IMR-90 (cell line): Measurements from ENCODE around the gene NALCN. TPM values are rescaled to one million over a fixed set of nuclear protein-coding genes. Genes with fewer than 3 reads are reported as not detected.

Source experiments
- ATAC-seq: fragments of 200-7000 bp; cut with Tn5 transposase; 2 replicates; pipeline ENCODE4 v1.9.1; 2020; ENCODE audit warnings: low read depth, mild to moderate bottlenecking, moderate library complexity
- BruUV-seq: library from RNA; stranded (reverse); fragments of 400-500 nt; replicated peaks from 2 replicates; lab custom pipeline; 2021; lab: Mats Ljungman, UMichigan
- CTCF ChIA-PET: fragments of 300-600 bp; formaldehyde crosslinking; extraction: SDS; loops from one replicate; lab custom pipeline; 2021; ENCODE audit warnings: antibody characterized with exemption; lab: Yijun Ruan, JAX
- POLR2A ChIA-PET: fragments of 300-600 bp; sonication (Branson Sonifier 250); formaldehyde crosslinking; loops from one replicate; lab custom pipeline; 2022; ENCODE audit warnings: antibody characterized with exemption; ENCODE audit not compliant: unreplicated experiment; lab: Charles Lee
- DNase-seq: peaks from one replicate; pipeline ENCODE4 v3.0.0; 2013
- H2AFZ ChIP-seq: replicated peaks from 2 replicates; pipeline ENCODE3; 2013; ENCODE audit warnings: low read length, mild to moderate bottlenecking; ENCODE audit not compliant: poor library complexity
- H2AK5ac ChIP-seq: 2 replicates; pipeline ENCODE4 v1.6.1; 2013; ENCODE audit warnings: low read depth, low read length, inconsistent platforms
- H2AK9ac ChIP-seq: replicated peaks from 2 replicates; pipeline ENCODE3; 2013; ENCODE audit warnings: mild to moderate bottlenecking, low read depth, low read length, moderate library complexity; ENCODE audit not compliant: poor library complexity
- H2BK120ac ChIP-seq: 2 replicates; pipeline ENCODE4 v1.6.1; 2013; ENCODE audit warnings: low read depth, low read length, inconsistent platforms
- H2BK15ac ChIP-seq: 3 replicates; pipeline ENCODE4 v1.6.1; 2013; ENCODE audit warnings: low read depth, low read length, inconsistent platforms
- H2BK20ac ChIP-seq: 2 replicates; pipeline ENCODE4 v1.6.1; 2013; ENCODE audit warnings: low read depth, mild to moderate bottlenecking, inconsistent platforms, low read length, moderate library complexity
- H2BK5ac ChIP-seq: 2 replicates; pipeline ENCODE4 v1.6.1; 2013; ENCODE audit warnings: mild to moderate bottlenecking, low read depth, low read length, inconsistent platforms; ENCODE audit not compliant: poor library complexity, severe bottlenecking
- H3K14ac ChIP-seq: replicated peaks from 2 replicates; pipeline ENCODE4 v1.6.1; 2013; ENCODE audit warnings: low read depth, low read length, inconsistent platforms
- H3K18ac ChIP-seq: 2 replicates; pipeline ENCODE4 v1.6.1; 2013; ENCODE audit warnings: low read depth, low read length, control low read depth
- H3K23ac ChIP-seq: 2 replicates; pipeline ENCODE4 v1.6.1; 2013; ENCODE audit warnings: low read depth, low read length, inconsistent platforms
- H3K27ac ChIP-seq: 2 replicates; pipeline ENCODE4 v1.5.1; 2013; ENCODE audit warnings: mild to moderate bottlenecking, control low read depth, low read length; ENCODE audit not compliant: insufficient read depth
- H3K27me3 ChIP-seq: 2 replicates; pipeline ENCODE4 v1.6.1; 2013; ENCODE audit warnings: low read length; ENCODE audit not compliant: control insufficient read depth, insufficient read depth
- H3K36me3 ChIP-seq: 2 replicates; pipeline ENCODE4 v1.6.1; 2013; ENCODE audit warnings: low read length, mixed read lengths; ENCODE audit not compliant: control insufficient read depth, insufficient read depth
- H3K4ac ChIP-seq: 2 replicates; pipeline ENCODE4 v1.6.1; 2013; ENCODE audit warnings: low read depth, low read length, inconsistent platforms
- H3K4me1 ChIP-seq: 2 replicates; pipeline ENCODE4 v1.6.1; 2013; ENCODE audit warnings: low read length, mixed read lengths; ENCODE audit not compliant: control insufficient read depth, insufficient read depth
- H3K4me2 ChIP-seq: 2 replicates; pipeline ENCODE4 v1.6.1; 2013; ENCODE audit warnings: low read depth, mild to moderate bottlenecking, control low read depth, low read length, moderate library complexity
- H3K4me3 ChIP-seq: 2 replicates; pipeline ENCODE4 v1.5.1; 2013; ENCODE audit warnings: low read depth, mild to moderate bottlenecking, control low read depth, low read length, moderate library complexity; ENCODE audit not compliant: insufficient read depth
- H3K56ac ChIP-seq: 2 replicates; pipeline ENCODE4 v1.6.1; 2013; ENCODE audit warnings: low read length, inconsistent platforms; ENCODE audit not compliant: insufficient read depth; ENCODE audit errors: extremely low read depth
- H3K79me1 ChIP-seq, 2 experiments: 2 replicates each; pipeline ENCODE4 v1.6.1; 2013; ENCODE audit warnings: low read length in 2 of 2, inconsistent platforms in 1 of 2, low read depth in 1 of 2
- H3K9ac ChIP-seq: 2 replicates; pipeline ENCODE4 v1.6.1; 2013; ENCODE audit warnings: low read depth, low read length, control low read depth
- H3K9me1 ChIP-seq: 2 replicates; pipeline ENCODE4 v1.6.1; 2013; ENCODE audit warnings: low read length, inconsistent platforms; ENCODE audit not compliant: insufficient read depth
- H3K9me3 ChIP-seq: 2 replicates; pipeline ENCODE4 v1.6.1; 2013; ENCODE audit warnings: low read length; ENCODE audit not compliant: control insufficient read depth, insufficient read depth
- H4K20me1 ChIP-seq: 2 replicates; pipeline ENCODE4 v1.6.1; 2013; ENCODE audit warnings: low read length, inconsistent platforms; ENCODE audit not compliant: insufficient read depth
- H4K5ac ChIP-seq: 2 replicates; pipeline ENCODE4 v1.6.1; 2013; ENCODE audit warnings: mild to moderate bottlenecking, low read depth, low read length, control low read depth
- H4K8ac ChIP-seq, 2 experiments: 2 replicates each; pipeline ENCODE4 v1.6.1; 2013; ENCODE audit warnings: low read depth in 2 of 2, low read length in 2 of 2, control low read depth in 1 of 2, inconsistent platforms in 1 of 2
- H4K91ac ChIP-seq: 2 replicates; pipeline ENCODE4 v1.6.1; 2013; ENCODE audit warnings: low read depth, low read length, inconsistent platforms; ENCODE audit not compliant: insufficient read depth
- BHLHE40 ChIP-seq: fragments of 150-350 bp; IDR thresholded peaks from 2 replicates; pipeline ENCODE4 v1.6.1; 2016; ENCODE audit warnings: mild to moderate bottlenecking, low read depth, low read length
- CEBPB ChIP-seq: IDR thresholded peaks from 2 replicates; pipeline ENCODE4 v1.6.1; 2012; ENCODE audit warnings: low read depth, low read length, improper control_type of control experiment
- CHD1 ChIP-seq: IDR thresholded peaks from 2 replicates; pipeline ENCODE4 v1.6.1; 2012; ENCODE audit warnings: low read depth, low read length, improper control_type of control experiment
- CTCF ChIP-seq: conservative IDR thresholded peaks from 2 replicates; pipeline ENCODE4 v1.5.1; 2012; ENCODE audit warnings: mild to moderate bottlenecking, low read depth, low read length, improper control_type of control experiment
- ELK1 ChIP-seq: fragments of 150-350 bp; IDR thresholded peaks from 2 replicates; pipeline ENCODE4 v1.6.1; 2016; ENCODE audit warnings: low read depth, mild to moderate bottlenecking, low read length, moderate library complexity, borderline replicate concordance
- FOS ChIP-seq: fragments of 150-350 bp; IDR thresholded peaks from 2 replicates; pipeline ENCODE4 v1.6.1; 2016; ENCODE audit warnings: low read depth, low read length
- MAFK ChIP-seq: IDR thresholded peaks from 2 replicates; pipeline ENCODE4 v1.6.1; 2012; ENCODE audit warnings: low read depth, low read length, improper control_type of control experiment
- MAZ ChIP-seq: IDR thresholded peaks from 2 replicates; pipeline ENCODE4 v1.6.1; 2012; ENCODE audit warnings: low read depth, mild to moderate bottlenecking, low read length, improper control_type of control experiment, moderate library complexity, borderline replicate concordance
- MXI1 ChIP-seq: IDR thresholded peaks from 2 replicates; pipeline ENCODE4 v1.6.1; 2012; ENCODE audit warnings: low read depth, mild to moderate bottlenecking, low read length, moderate library complexity, borderline replicate concordance
- NFE2L2 ChIP-seq: fragments of 150-350 bp; IDR thresholded peaks from 2 replicates; pipeline ENCODE4 v1.6.1; 2016; ENCODE audit warnings: low read depth, mild to moderate bottlenecking, low read length
- POLR2A ChIP-seq: IDR thresholded peaks from 2 replicates; pipeline ENCODE4 v1.6.1; 2012; ENCODE audit warnings: mild to moderate bottlenecking, low read depth, low read length
- RAD21 ChIP-seq: IDR thresholded peaks from 2 replicates; pipeline ENCODE4 v1.6.1; 2012; ENCODE audit warnings: low read length, improper control_type of control experiment
- RCOR1 ChIP-seq: IDR thresholded peaks from 2 replicates; pipeline ENCODE4 v1.6.1; 2012; ENCODE audit warnings: mild to moderate bottlenecking, low read length, improper control_type of control experiment; ENCODE audit not compliant: insufficient replicate concordance
- RFX5 ChIP-seq: IDR thresholded peaks from 2 replicates; pipeline ENCODE4 v1.8.0; 2012; ENCODE audit warnings: low read depth, mild to moderate bottlenecking, low read length, moderate library complexity
- SMC3 ChIP-seq: fragments of 150-350 bp; IDR thresholded peaks from 2 replicates; pipeline ENCODE4 v1.6.1; 2016; ENCODE audit warnings: low read depth, mild to moderate bottlenecking, antibody characterized with exemption, low read length, moderate library complexity
- USF2 ChIP-seq: fragments of 150-350 bp; IDR thresholded peaks from 2 replicates; pipeline ENCODE4 v1.6.1; 2017; ENCODE audit warnings: mild to moderate bottlenecking, antibody characterized with exemption, low read length, low read depth
- WGBS, 2 experiments: methylation state at CpG; one replicate each; pipeline versions ENCODE4 v1.1.5 to v1.1.7; 2013; ENCODE audit warnings: missing lambda C conversion rate in 2 of 2; ENCODE audit not compliant: insufficient read length in 1 of 2; ENCODE audit errors: extremely low coverage in 2 of 2; 5-methylcytosine and 5-hydroxymethylcytosine counted together
- dilution Hi-C: fragments of 300-500 bp; cut with HindIII; formaldehyde crosslinking; loops from one replicate; pipeline ENCODE4 v1.14.3; 2018; ENCODE audit warnings: low sequenced_read_pairs; ENCODE audit not compliant: unreplicated experiment
- in situ Hi-C: fragments of 300-500 bp; cut with MboI; formaldehyde crosslinking; loops from 3 replicates; pipeline ENCODE4 v1.14.3; 2019; ENCODE audit warnings: low sequenced_read_pairs, inconsistent platforms, mixed read lengths
- intact Hi-C: fragments of 100-400 bp; cut with micrococcal nuclease; formaldehyde crosslinking; loops from 2 replicates; pipeline ENCODE4 v1.10.0; 2022
- polyA plus RNA-seq, 3 experiments: library from polyadenylated mRNA; depleted of rRNA; stranded (reverse); fragments of >200 nt; gene quantifications; 2 replicates each; pipeline ENCODE4 v1.2.3, GENCODE V29; 2012; ENCODE audit warnings: low replicate concordance in 1 of 3
- total RNA-seq: library from RNA; depleted of rRNA; stranded (reverse); fragments of >200 nt; gene quantifications from 2 replicates; pipeline ENCODE4 v1.2.3, GENCODE V29; 2012

NALCN gene
- total and polyA plus RNA-seq, 2 of the 4 experiments (the other 2 are of a cell fraction) = 2.9 to 4.8 TPM

- intact Hi-C loops = no loop called here
- 40% methylated on average over 1 of the region's 3 CpGs; no CpG with 5 or more reads in 1 of the 2 experiments for WGBS, 2 experiments
These were observed 88.4 kb downstream of the NALCN start for GRCh38 chr13:101327871-101328270.

More at GRCh38 chr13:101327871-101328270, 88.4 kb downstream of the NALCN start:
- H3K4me2 ChIP-seq = no peak overlapping the region
- no peak overlapping the region for H3K56ac ChIP-seq
- ATAC-seq = peak; percentile 54
- no peaks in the 10 kb centered on the region; the same call in 1 of the 2 replicates for H3K9me1 ChIP-seq
- H4K8ac ChIP-seq = no peak overlapping the region
- in situ Hi-C loops (no loop called here), dilution Hi-C loops (no loop called here)
- H4K5ac ChIP-seq = no peak overlapping the region
- no TSS peak for BruUV-seq
- no peaks in the 10 kb centered on the region for H4K20me1 ChIP-seq
- H3K9me3 ChIP-seq = no peaks in the 10 kb centered on the region
- no peak overlapping the region for H2AK5ac ChIP-seq
- H2AK9ac ChIP-seq = no peak overlapping the region
- H2BK15ac ChIP-seq = no peak overlapping the region
- no peak overlapping the region for H3K9ac ChIP-seq
- H2AFZ ChIP-seq = no peak overlapping the region
- ChIA-PET POLR2A (no interaction called here), CTCF (no interaction called here)
- H3K4me1 ChIP-seq = no peaks in the 10 kb centered on the region
- H3K14ac ChIP-seq = no peak overlapping the region
- no peak overlapping the region for H3K27ac ChIP-seq
- no peaks in the 10 kb centered on the region for H3K36me3 ChIP-seq
- H2BK5ac ChIP-seq = no peak overlapping the region
- no peak overlapping the region for H3K4ac ChIP-seq
- no peak overlapping the region for H3K23ac ChIP-seq
- DNase-seq = peak; percentile 2
- TF ChIP-seq FOS (no peak), CHD1 (no peak), NFE2L2 (no peak), RFX5 (no peak), POLR2A (no peak), CTCF (no peak), RCOR1 (no peak), CEBPB (no peak), MAZ (no peak), MXI1 (no peak), RAD21 (no peak), BHLHE40 (no peak), ELK1 (no peak), USF2 (no peak), MAFK (no peak), SMC3 (no peak)
- H3K79me1 ChIP-seq = no peaks in the 10 kb centered on the region
- H3K18ac ChIP-seq = no peak overlapping the region
- no peaks in the 10 kb centered on the region for H3K27me3 ChIP-seq
- no peak overlapping the region for H3K4me3 ChIP-seq
- no peak overlapping the region for H2BK120ac ChIP-seq
- no peak overlapping the region for H2BK20ac ChIP-seq
- no peak overlapping the region for H4K91ac ChIP-seq
